Smooth muscle cell of trachea (primary cell): Measurements from ENCODE around the gene SPRR1B. TPM values are rescaled to one million over a fixed set of nuclear protein-coding genes. Genes with fewer than 3 reads are reported as not detected.

Experiments
- total RNA-seq: library from RNA; depleted of rRNA; stranded (reverse); fragments of >200 nt; gene quantifications from 2 replicates; pipeline ENCODE4 v1.2.1, GENCODE V29; 2014

The SPRR1B gene, protein sequence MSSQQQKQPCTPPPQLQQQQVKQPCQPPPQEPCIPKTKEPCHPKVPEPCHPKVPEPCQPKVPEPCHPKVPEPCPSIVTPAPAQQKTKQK
- not detected in 2 replicates for total RNA-seq

DNA sequence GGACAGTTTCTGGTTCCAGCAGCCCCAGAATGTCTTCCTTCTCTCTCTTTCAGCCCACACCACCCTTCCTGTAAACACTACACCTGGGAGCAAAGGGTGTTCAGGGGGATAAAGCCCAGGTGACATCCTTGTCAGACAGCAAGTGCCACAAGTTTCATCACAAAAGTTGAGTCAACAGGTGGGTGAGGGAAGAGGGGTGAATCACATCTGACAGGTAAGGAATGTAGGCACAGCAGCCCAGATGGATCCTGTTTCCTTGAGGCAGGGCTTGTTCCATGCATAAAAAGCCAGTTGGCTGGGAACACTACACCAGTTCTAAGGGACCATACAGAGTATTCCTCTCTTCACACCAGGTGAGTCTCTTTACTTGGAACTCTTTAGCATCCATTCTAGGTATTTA lies at the start of gene SPRR1B:
Gene SPRR1B (plus strand): TSS at position 309 of the 400 bp plus-strand sequence. CDS start 1,143 bp downstream, outside the sequence.

DNA sequence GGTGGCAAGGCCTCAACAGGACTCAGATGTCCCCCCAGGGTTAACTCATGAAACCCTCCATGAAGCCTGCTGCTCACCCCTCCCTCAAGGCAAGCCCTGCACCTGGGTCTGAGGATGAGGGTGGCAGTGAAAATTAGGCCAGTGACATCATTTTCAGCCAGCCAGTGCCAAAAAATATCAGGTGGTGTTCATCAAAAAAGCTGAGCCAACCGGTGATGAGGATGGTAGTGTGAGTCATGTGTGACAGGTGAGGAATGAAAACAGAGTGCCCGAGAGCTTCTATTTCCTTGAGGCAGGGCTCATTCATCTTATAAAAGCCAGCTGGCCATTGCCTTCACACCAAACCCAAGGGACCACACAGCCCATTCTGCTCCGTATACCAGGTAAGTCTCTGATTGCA lies 47.3 kb upstream of the SPRR1B start, which contains the start of gene SPRR1A:
Gene SPRR1A (plus strand): TSS at position 339 of the 400 bp plus-strand sequence. CDS start 1,150 bp downstream, outside the sequence.

DNA sequence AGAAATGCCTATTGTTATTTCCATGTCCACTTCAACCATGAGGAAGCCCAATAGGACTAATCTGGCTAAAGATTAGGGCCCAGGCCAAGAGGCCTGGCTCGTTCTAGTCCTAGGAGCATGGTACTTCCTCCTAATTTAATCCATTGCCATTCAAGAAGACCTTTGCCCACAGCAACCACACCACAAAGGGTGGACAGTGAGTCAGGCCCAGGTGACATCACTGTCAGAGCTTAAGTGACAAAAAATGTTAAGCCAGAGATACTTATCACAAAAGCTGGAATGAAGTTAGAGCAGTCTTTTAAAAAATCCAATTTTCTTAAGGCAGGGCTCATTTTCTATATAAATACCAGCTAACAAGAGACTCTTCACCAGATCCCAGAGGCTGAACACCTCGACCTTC lies 29.6 kb upstream of the SPRR1B start, which contains the start of gene SPRR3:
Gene SPRR3 (plus strand): TSS at position 368 of the 400 bp plus-strand sequence. CDS start 1,272 bp downstream, outside the sequence.

GRCh38 chr1:153040950-153041631 lies 10.1 kb downstream of the SPRR1B start, which contains the start of gene SPRR2D:
Gene SPRR2D, minus strand, starts transcription at chr1:153041120. Its CDS starts 774 bp downstream, at chr1:153040346.

GRCh38 chr1:153057375-153057774 lies 26.4 kb downstream of the SPRR1B start, which contains the start of gene SPRR2A:
Gene SPRR2A, minus strand, starts transcription at chr1:153057512. Its CDS starts 777 bp downstream, at chr1:153056735.

GRCh38 chr1:153071511-153071910 lies 40.5 kb downstream of the SPRR1B start, which contains the start of gene SPRR2B:
Gene SPRR2B, minus strand, starts transcription at chr1:153071611. Its CDS starts 772 bp downstream, at chr1:153070839.

Other genes starting within 250 kb of the SPRR1B start
- not detected in 2 replicates for gene LCE1E, start 244.9 kb upstream of the SPRR1B start, total RNA-seq
- not detected in 2 replicates for gene LCE1D, start 234.5 kb upstream of the SPRR1B start, total RNA-seq
- not detected in 2 replicates for gene LCE1C, start 224.6 kb upstream of the SPRR1B start, total RNA-seq
- gene LCE1B, start 219.2 kb upstream of the SPRR1B start, total RNA-seq, result not detected in 2 replicates
- gene LCE1A, start 203.7 kb upstream of the SPRR1B start, total RNA-seq, result not detected in 2 replicates
- gene LCE6A, start 188.3 kb upstream of the SPRR1B start, total RNA-seq, result not detected in 2 replicates
- not detected in 2 replicates for gene LCE7A, start 171.2 kb upstream of the SPRR1B start, total RNA-seq
- not detected in 2 replicates for gene SMCP, start 152.9 kb upstream of the SPRR1B start, total RNA-seq
- not detected in 2 replicates for gene IVL, start 122.7 kb upstream of the SPRR1B start, total RNA-seq
- gene SPRR5, start 84.0 kb upstream of the SPRR1B start, total RNA-seq, result not detected in 2 replicates
- gene SPRR4, start 60.6 kb upstream of the SPRR1B start, total RNA-seq, result not detected in 2 replicates
- not detected in 2 replicates for gene SPRR1A, start 47.1 kb upstream of the SPRR1B start, total RNA-seq
- not detected in 2 replicates for gene SPRR3, start 29.5 kb upstream of the SPRR1B start, total RNA-seq
- not detected in 2 replicates for gene SPRR2D, start 9.9 kb downstream of the SPRR1B start, total RNA-seq
- gene SPRR2A, start 26.3 kb downstream of the SPRR1B start, total RNA-seq, result not detected in 2 replicates
- gene SPRR2B, start 40.4 kb downstream of the SPRR1B start, total RNA-seq, result not detected in 2 replicates
- not detected in 2 replicates for gene SPRR2E, start 63.3 kb downstream of the SPRR1B start, total RNA-seq
- gene SPRR2F, start 82.3 kb downstream of the SPRR1B start, total RNA-seq, result not detected in 2 replicates
- not detected in 2 replicates for gene SPRR2G, start 119.7 kb downstream of the SPRR1B start, total RNA-seq
- not detected in 2 replicates for gene LELP1, start 172.2 kb downstream of the SPRR1B start, total RNA-seq
- not detected in 2 replicates for gene PRR9, start 186.4 kb downstream of the SPRR1B start, total RNA-seq
- not detected in 2 replicates for gene LORICRIN, start 228.5 kb downstream of the SPRR1B start, total RNA-seq